DOHH2 (cell line): Measurements from ENCODE around the gene SLC25A42.
"Not testable (repeated sequence)": the region's sequence is repeated elsewhere in the genome, so short reads cannot be mapped to it uniquely, and the experiment has no call there.

Experiments
- H3F3A ChIP-seq: fragments of 200-600 bp; sonication (generic), shearing (Covaris generic); 2 replicates; pipeline ENCODE4 v1.6.0; 2016; ENCODE audit warnings: antibody characterized with exemption, mild to moderate bottlenecking; ENCODE audit not compliant: control insufficient read depth, insufficient read depth
- H3K27ac ChIP-seq: fragments of 200-600 bp; sonication (generic); 2 replicates; pipeline ENCODE4 v1.5.1; 2014; ENCODE audit warnings: low read depth, mild to moderate bottlenecking, low read length, moderate library complexity
- H3K27me3 ChIP-seq: fragments of 200-600 bp; sonication (generic); 2 replicates; pipeline ENCODE4 v1.6.1; 2014; ENCODE audit warnings: mild to moderate bottlenecking, low read length, mixed read lengths; ENCODE audit not compliant: control insufficient read depth
- H3K36me3 ChIP-seq: fragments of 200-600 bp; sonication (generic); 2 replicates; pipeline ENCODE4 v1.6.1; 2014; ENCODE audit warnings: mild to moderate bottlenecking, low read length, moderate library complexity, mixed read lengths; ENCODE audit not compliant: control insufficient read depth
- H3K4me1 ChIP-seq: fragments of 200-600 bp; sonication (generic); 2 replicates; pipeline ENCODE4 v1.6.1; 2014; ENCODE audit warnings: mild to moderate bottlenecking, low read length, mixed read lengths; ENCODE audit not compliant: control insufficient read depth
- H3K4me2 ChIP-seq: fragments of 200-600 bp; sonication (generic); 2 replicates; pipeline ENCODE4 v1.6.0; 2014; ENCODE audit warnings: mild to moderate bottlenecking, low read length, moderate library complexity
- H3K4me3 ChIP-seq: fragments of 200-600 bp; sonication (generic); 2 replicates; pipeline ENCODE4 v1.5.1; 2014; ENCODE audit warnings: mild to moderate bottlenecking, low read length, mixed read lengths
- H3K79me2 ChIP-seq: fragments of 200-600 bp; sonication (generic); 2 replicates; pipeline ENCODE4 v1.6.1; 2014; ENCODE audit warnings: mild to moderate bottlenecking, low read length, mixed read lengths; ENCODE audit not compliant: control insufficient read depth
- H3K9me2 ChIP-seq: fragments of 200-600 bp; sonication (generic); replicated peaks from 2 replicates; pipeline ENCODE4 v1.6.1; 2014; ENCODE audit warnings: mild to moderate bottlenecking, low read length, mixed read lengths; ENCODE audit not compliant: control insufficient read depth
- H3K9me3 ChIP-seq: fragments of 200-600 bp; sonication (generic); 2 replicates; pipeline ENCODE4 v1.6.1; 2014; ENCODE audit warnings: antibody characterized with exemption, low read length, mixed read lengths; ENCODE audit not compliant: control insufficient read depth, insufficient read depth
- H4K20me1 ChIP-seq: fragments of 200-600 bp; sonication (generic); 2 replicates; pipeline ENCODE4 v1.6.0; 2014; ENCODE audit warnings: low read depth, mild to moderate bottlenecking, antibody characterized with exemption, low read length, moderate library complexity; ENCODE audit not compliant: control insufficient read depth, insufficient read depth
- EZH2phosphoT487 ChIP-seq: fragments of 200-600 bp; sonication (generic); IDR thresholded peaks from 2 replicates; pipeline ENCODE4 v1.6.1; 2017; ENCODE audit warnings: borderline replicate concordance, mild to moderate bottlenecking, antibody characterized with exemption, low read length, moderate library complexity, mixed read lengths
- TF ChIP-seq, protein P1 (sequence below): fragments of 200-600 bp; sonication (generic); IDR thresholded peaks from one replicate; pipeline ENCODE4 v1.5.1; 2014; ENCODE audit warnings: antibody characterized with exemption, mild to moderate bottlenecking, low read depth, low read length; ENCODE audit not compliant: poor library complexity, severe bottlenecking

Gene SLC25A42

GRCh38 chr19:19145684-19146608 lies 82.2 kb downstream of the SLC25A42 start:
- no peaks in the 10 kb centered on the region for H3K9me2 ChIP-seq
- TF ChIP-seq EZH2phosphoT487 = no peak
- TF ChIP-seq, protein P1, sequence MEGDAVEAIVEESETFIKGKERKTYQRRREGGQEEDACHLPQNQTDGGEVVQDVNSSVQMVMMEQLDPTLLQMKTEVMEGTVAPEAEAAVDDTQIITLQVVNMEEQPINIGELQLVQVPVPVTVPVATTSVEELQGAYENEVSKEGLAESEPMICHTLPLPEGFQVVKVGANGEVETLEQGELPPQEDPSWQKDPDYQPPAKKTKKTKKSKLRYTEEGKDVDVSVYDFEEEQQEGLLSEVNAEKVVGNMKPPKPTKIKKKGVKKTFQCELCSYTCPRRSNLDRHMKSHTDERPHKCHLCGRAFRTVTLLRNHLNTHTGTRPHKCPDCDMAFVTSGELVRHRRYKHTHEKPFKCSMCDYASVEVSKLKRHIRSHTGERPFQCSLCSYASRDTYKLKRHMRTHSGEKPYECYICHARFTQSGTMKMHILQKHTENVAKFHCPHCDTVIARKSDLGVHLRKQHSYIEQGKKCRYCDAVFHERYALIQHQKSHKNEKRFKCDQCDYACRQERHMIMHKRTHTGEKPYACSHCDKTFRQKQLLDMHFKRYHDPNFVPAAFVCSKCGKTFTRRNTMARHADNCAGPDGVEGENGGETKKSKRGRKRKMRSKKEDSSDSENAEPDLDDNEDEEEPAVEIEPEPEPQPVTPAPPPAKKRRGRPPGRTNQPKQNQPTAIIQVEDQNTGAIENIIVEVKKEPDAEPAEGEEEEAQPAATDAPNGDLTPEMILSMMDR = peak; percentile 84
- no peaks in the 10 kb centered on the region for H3K9me3 ChIP-seq
- peak overlapping the region; percentile 50 for H3K4me2 ChIP-seq
- peaks cover 71% of the 10 kb centered on the region for H3K4me1 ChIP-seq
- H3K4me3 ChIP-seq = peak overlapping the region; percentile 24; the same call in 1 of the 2 replicates
- peaks cover 5% of the 10 kb centered on the region; the same call in 1 of the 2 replicates for H4K20me1 ChIP-seq
- peaks cover 56% of the 10 kb centered on the region for H3F3A ChIP-seq
- peak overlapping the region; percentile 78 for H3K27ac ChIP-seq
- H3K79me2 ChIP-seq = peaks cover 8% of the 10 kb centered on the region
- no peaks in the 10 kb centered on the region for H3K27me3 ChIP-seq
- peaks cover 63% of the 10 kb centered on the region for H3K36me3 ChIP-seq

- Histone ChIP-seq H3K27ac (peak overlapping the region; percentile 34; the same call in 1 of the 2 replicates), H3K4me2 (peak overlapping the region; percentile 50), H3K9me3 (no peaks in the 10 kb centered on the region), H3K4me3 (no peak overlapping the region), H3F3A (peaks cover 59% of the 10 kb centered on the region), H3K4me1 (peaks cover 78% of the 10 kb centered on the region), H3K36me3 (peaks cover 71% of the 10 kb centered on the region), H3K79me2 (peaks cover 15% of the 10 kb centered on the region), H3K9me2 (no peaks in the 10 kb centered on the region), H4K20me1 (peaks cover 6% of the 10 kb centered on the region; the same call in 1 of the 2 replicates), H3K27me3 (no peaks in the 10 kb centered on the region)
- TF ChIP-seq, protein P1 = no peak
- TF ChIP-seq EZH2phosphoT487 = no peak
Observed at GRCh38 chr19:19146865-19147264, 83.1 kb downstream of the SLC25A42 start.

GRCh38 chr19:19147344-19147743 lies 83.5 kb downstream of the SLC25A42 start:
- Histone ChIP-seq H3K4me3 (no peak overlapping the region), H3K9me2 (no peaks in the 10 kb centered on the region), H3K4me2 (no peak overlapping the region), H3K4me1 (peaks cover 78% of the 10 kb centered on the region), H3K27me3 (no peaks in the 10 kb centered on the region), H3K79me2 (peaks cover 16% of the 10 kb centered on the region), H3K27ac (no peak overlapping the region), H4K20me1 (peaks cover 6% of the 10 kb centered on the region; the same call in 1 of the 2 replicates), H3F3A (peaks cover 54% of the 10 kb centered on the region), H3K9me3 (no peaks in the 10 kb centered on the region), H3K36me3 (peaks cover 71% of the 10 kb centered on the region)
- TF ChIP-seq EZH2phosphoT487 = no peak
- TF ChIP-seq, protein P1 = no peak

GRCh38 chr19:19148504-19148903 lies 84.7 kb downstream of the SLC25A42 start:
- peaks cover 53% of the 10 kb centered on the region for H3F3A ChIP-seq

More at GRCh38 chr19:19148504-19148903, 84.7 kb downstream of the SLC25A42 start:
- Histone ChIP-seq H3K79me2 (peaks cover 27% of the 10 kb centered on the region), H3K36me3 (peaks cover 77% of the 10 kb centered on the region), H3K4me1 (peaks cover 84% of the 10 kb centered on the region)
- not testable (repeated sequence) for H3K27me3 ChIP-seq, H3K9me2 ChIP-seq, H3K9me3 ChIP-seq, H3K4me2 ChIP-seq, H3K27ac ChIP-seq, H4K20me1 ChIP-seq, H3K4me3 ChIP-seq
